ENCODE results near the gene H2BK1. TPM values are rescaled to one million over a fixed set of nuclear protein-coding genes. Genes with fewer than 3 reads are reported as not detected.

H2BK1 gene
- total and polyA plus RNA-seq, 2 of the 13 experiments (the other 11 are each of a cell fraction or from before 2014, with no cell fraction given) = not detected

DNA sequence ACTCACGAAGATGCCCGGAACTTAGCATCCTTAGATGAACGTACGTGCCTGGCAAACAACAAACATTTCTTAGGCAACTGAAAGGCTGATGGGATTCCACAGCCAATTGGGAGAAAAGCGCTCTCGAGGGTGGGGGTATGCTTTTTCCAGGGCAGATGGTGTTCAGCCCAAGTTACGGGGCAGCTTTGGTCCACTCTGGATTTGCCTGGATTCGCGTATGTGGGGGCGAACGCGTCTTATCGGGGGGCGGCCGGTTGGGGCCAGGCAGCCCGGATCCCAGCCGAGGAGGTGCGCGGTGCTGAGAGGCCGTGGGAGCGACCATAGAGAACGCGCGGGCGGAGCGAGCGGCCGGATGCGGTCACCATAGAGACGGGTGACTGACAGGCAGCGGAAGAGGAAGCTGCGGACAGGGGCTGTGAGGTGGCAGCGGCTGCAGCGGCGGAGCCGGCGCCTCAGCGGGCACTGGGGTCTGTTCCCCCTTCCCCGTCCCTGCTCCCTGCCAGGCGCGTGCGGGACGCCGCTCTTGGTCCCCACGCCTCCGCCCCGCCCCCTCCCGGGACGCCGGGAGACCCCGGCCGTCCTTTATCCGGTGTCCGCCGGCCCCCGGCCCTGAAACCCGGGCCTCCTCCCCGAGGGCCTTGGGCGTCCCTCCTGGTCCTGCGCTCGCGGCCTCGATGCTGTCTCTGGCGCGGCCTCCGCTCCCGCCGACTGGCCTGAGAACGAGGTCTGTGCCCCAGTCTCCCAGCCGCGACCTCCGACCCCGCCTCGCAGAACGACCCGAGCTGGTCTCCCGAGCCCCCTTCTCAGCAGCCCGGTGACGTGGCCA is 22.0 kb upstream of the H2BK1 start, which contains the start of gene CHPF2 (continued):
- TF ChIP-seq ZFX (CRISPR knock-in tag; IDR thresholded peaks at IDR 0.05; ENCODE audit: low read depth) = peak; percentile 66; the same call in 1 of the 2 replicates
- TF ChIP-seq, protein P1, sequence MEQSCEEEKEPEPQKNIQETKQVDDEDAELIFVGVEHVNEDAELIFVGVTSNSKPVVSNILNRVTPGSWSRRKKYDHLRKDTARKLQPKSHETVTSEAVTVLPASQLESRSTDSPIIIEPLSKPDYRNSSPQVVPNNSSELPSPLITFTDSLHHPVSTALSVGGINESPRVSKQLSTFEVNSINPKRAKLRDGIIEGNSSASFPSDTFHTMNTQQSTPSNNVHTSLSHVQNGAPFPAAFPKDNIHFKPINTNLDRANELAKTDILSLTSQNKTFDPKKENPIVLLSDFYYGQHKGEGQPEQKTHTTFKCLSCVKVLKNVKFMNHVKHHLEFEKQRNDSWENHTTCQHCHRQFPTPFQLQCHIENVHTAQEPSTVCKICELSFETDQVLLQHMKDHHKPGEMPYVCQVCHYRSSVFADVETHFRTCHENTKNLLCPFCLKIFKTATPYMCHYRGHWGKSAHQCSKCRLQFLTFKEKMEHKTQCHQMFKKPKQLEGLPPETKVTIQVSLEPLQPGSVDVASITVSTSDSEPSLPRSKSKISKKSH (CRISPR knock-in tag; IDR thresholded peaks at IDR 0.05; ENCODE audit: borderline replicate concordance) = no peak
- TF ChIP-seq, protein P2, sequence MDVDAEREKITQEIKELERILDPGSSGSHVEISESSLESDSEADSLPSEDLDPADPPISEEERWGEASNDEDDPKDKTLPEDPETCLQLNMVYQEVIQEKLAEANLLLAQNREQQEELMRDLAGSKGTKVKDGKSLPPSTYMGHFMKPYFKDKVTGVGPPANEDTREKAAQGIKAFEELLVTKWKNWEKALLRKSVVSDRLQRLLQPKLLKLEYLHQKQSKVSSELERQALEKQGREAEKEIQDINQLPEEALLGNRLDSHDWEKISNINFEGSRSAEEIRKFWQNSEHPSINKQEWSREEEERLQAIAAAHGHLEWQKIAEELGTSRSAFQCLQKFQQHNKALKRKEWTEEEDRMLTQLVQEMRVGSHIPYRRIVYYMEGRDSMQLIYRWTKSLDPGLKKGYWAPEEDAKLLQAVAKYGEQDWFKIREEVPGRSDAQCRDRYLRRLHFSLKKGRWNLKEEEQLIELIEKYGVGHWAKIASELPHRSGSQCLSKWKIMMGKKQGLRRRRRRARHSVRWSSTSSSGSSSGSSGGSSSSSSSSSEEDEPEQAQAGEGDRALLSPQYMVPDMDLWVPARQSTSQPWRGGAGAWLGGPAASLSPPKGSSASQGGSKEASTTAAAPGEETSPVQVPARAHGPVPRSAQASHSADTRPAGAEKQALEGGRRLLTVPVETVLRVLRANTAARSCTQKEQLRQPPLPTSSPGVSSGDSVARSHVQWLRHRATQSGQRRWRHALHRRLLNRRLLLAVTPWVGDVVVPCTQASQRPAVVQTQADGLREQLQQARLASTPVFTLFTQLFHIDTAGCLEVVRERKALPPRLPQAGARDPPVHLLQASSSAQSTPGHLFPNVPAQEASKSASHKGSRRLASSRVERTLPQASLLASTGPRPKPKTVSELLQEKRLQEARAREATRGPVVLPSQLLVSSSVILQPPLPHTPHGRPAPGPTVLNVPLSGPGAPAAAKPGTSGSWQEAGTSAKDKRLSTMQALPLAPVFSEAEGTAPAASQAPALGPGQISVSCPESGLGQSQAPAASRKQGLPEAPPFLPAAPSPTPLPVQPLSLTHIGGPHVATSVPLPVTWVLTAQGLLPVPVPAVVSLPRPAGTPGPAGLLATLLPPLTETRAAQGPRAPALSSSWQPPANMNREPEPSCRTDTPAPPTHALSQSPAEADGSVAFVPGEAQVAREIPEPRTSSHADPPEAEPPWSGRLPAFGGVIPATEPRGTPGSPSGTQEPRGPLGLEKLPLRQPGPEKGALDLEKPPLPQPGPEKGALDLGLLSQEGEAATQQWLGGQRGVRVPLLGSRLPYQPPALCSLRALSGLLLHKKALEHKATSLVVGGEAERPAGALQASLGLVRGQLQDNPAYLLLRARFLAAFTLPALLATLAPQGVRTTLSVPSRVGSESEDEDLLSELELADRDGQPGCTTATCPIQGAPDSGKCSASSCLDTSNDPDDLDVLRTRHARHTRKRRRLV (CRISPR knock-in tag; IDR thresholded peaks at IDR 0.05) = no peak
- TF ChIP-seq, protein P3, sequence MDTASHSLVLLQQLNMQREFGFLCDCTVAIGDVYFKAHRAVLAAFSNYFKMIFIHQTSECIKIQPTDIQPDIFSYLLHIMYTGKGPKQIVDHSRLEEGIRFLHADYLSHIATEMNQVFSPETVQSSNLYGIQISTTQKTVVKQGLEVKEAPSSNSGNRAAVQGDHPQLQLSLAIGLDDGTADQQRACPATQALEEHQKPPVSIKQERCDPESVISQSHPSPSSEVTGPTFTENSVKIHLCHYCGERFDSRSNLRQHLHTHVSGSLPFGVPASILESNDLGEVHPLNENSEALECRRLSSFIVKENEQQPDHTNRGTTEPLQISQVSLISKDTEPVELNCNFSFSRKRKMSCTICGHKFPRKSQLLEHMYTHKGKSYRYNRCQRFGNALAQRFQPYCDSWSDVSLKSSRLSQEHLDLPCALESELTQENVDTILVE (CRISPR knock-in tag; IDR thresholded peaks at IDR 0.05) = no peak
- TF ChIP-seq NFKB2 (CRISPR knock-in tag; IDR thresholded peaks at IDR 0.05; ENCODE audit: borderline replicate concordance) = peak; percentile 51; the same call in 1 of the 2 replicates
- no peak for TF ChIP-seq NBN (conservative IDR thresholded peaks at IDR 0.05)
- TF ChIP-seq HOXA9 (CRISPR knock-in tag; IDR thresholded peaks at IDR 0.05; ENCODE audit: borderline replicate concordance) = 0 out of 2 replicates have a peak, but pooled peaks have one; percentile 38
- no peak for TF ChIP-seq GLI4 (CRISPR knock-in tag; IDR thresholded peaks at IDR 0.05; ENCODE audit: borderline replicate concordance)
- TF ChIP-seq, protein P4, sequence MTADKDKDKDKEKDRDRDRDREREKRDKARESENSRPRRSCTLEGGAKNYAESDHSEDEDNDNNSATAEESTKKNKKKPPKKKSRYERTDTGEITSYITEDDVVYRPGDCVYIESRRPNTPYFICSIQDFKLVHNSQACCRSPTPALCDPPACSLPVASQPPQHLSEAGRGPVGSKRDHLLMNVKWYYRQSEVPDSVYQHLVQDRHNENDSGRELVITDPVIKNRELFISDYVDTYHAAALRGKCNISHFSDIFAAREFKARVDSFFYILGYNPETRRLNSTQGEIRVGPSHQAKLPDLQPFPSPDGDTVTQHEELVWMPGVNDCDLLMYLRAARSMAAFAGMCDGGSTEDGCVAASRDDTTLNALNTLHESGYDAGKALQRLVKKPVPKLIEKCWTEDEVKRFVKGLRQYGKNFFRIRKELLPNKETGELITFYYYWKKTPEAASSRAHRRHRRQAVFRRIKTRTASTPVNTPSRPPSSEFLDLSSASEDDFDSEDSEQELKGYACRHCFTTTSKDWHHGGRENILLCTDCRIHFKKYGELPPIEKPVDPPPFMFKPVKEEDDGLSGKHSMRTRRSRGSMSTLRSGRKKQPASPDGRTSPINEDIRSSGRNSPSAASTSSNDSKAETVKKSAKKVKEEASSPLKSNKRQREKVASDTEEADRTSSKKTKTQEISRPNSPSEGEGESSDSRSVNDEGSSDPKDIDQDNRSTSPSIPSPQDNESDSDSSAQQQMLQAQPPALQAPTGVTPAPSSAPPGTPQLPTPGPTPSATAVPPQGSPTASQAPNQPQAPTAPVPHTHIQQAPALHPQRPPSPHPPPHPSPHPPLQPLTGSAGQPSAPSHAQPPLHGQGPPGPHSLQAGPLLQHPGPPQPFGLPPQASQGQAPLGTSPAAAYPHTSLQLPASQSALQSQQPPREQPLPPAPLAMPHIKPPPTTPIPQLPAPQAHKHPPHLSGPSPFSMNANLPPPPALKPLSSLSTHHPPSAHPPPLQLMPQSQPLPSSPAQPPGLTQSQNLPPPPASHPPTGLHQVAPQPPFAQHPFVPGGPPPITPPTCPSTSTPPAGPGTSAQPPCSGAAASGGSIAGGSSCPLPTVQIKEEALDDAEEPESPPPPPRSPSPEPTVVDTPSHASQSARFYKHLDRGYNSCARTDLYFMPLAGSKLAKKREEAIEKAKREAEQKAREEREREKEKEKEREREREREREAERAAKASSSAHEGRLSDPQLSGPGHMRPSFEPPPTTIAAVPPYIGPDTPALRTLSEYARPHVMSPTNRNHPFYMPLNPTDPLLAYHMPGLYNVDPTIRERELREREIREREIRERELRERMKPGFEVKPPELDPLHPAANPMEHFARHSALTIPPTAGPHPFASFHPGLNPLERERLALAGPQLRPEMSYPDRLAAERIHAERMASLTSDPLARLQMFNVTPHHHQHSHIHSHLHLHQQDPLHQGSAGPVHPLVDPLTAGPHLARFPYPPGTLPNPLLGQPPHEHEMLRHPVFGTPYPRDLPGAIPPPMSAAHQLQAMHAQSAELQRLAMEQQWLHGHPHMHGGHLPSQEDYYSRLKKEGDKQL (CRISPR knock-in tag; IDR thresholded peaks at IDR 0.05; ENCODE audit: low read depth) = 0 out of 2 replicates have a peak, but pooled peaks have one; percentile 10
- no peak for TF ChIP-seq ZBTB7A (CRISPR knock-in tag; IDR thresholded peaks at IDR 0.05)
- no peak for TF ChIP-seq ZNF44 (CRISPR knock-in tag; IDR thresholded peaks at IDR 0.05)
- TF ChIP-seq, protein P5, sequence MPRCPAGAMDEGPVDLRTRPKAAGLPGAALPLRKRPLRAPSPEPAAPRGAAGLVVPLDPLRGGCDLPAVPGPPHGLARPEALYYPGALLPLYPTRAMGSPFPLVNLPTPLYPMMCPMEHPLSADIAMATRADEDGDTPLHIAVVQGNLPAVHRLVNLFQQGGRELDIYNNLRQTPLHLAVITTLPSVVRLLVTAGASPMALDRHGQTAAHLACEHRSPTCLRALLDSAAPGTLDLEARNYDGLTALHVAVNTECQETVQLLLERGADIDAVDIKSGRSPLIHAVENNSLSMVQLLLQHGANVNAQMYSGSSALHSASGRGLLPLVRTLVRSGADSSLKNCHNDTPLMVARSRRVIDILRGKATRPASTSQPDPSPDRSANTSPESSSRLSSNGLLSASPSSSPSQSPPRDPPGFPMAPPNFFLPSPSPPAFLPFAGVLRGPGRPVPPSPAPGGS (CRISPR knock-in tag; IDR thresholded peaks at IDR 0.05) = no peak
